ENCODE results near the gene PDE1C.

The PDE1C gene

DNA sequence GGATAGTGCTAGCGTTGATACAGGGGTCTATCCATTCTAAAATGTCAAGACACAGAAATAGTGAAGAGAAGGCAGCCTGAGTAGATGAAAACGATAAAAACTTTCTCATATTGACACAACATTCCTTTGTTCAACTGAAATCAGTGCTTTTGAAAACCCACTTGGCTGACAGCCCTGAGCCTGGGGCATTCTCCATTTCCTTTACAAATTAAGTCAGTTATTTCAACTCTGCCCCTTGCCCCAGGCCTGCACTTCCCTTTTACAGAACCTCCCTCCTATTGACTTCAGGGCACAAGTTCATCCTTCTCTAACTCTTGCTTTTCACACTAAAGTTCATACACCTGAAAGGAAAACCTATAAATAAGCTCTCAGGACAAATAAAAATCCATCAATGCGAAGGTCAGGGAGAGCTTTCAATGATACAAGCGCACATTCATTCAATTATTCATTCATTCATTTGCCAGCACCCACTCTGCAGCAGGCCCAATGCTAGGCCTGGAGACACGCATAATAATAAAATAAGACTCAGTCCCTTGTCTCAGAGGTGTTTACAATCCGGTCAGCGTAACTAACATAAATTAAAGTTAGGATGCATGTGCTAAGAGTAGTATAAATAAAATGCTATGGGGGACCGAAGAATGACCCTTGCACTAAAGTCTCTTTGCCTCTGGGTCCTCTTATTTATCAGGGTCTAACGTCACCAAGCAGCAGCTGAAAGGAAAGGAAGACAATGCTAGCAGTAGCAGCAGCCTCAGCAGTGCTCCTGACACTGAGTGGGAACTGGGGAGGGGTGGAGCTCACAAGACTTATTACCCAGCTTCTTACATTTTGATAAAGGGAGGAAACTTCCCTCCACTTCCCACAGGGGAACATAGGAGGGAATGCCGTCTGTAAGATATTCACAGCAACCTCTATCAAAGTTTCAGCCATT lies 134.8 kb downstream of the PDE1C start:
- DNase-seq: no peak

DNA sequence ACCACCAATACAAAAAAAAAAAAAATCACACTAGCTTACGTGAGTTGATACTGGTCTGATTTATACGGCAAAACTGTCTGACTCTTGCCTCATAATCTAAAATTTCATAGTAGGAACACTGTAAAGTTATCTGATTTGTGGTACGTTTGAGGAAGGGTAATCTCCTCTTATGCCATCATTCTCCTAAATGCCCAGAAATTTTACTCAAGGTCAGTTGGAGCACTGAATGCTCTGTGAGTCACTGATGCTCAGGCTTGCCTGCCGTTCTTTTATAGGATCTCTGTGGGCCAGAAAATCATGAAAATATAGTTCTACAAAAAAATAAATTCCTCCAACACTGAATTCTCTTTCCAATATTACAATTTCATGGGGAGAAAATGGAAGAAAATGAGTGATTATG lies 135.7 kb downstream of the PDE1C start:
- no peak for DNase-seq

- DNase-seq: no peak
Measured at GRCh38 chr7:31933481-31933880, 136.7 kb downstream of the PDE1C start.

- DNase-seq: no peak
Measured at GRCh38 chr7:31926991-31927584, 143.1 kb downstream of the PDE1C start.

GRCh38 chr7:31925753-31926454 lies 144.3 kb downstream of the PDE1C start:
- DNase-seq: no peak

GRCh38 chr7:31924251-31924650 lies 146.0 kb downstream of the PDE1C start:
- no peak for DNase-seq

DNA sequence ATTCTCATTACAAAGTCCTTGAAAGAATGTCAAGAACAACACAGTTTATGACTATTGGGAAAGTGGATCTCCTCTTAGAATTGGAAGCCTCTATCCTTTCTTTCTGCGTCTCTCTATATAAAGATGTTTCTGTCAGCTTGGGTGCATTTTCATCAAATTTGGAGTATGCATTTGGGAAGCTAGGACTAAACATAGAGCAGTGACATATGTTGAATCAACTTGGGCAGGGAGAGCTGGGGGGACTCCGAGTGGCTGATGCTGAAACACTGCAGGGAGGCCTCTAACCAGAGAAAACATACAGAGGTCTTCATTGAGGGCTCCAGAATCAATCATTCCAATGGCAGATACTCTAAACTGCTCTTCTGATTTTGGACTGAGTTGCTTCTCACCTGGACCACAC lies 147.4 kb downstream of the PDE1C start:
- no peak for DNase-seq

DNA sequence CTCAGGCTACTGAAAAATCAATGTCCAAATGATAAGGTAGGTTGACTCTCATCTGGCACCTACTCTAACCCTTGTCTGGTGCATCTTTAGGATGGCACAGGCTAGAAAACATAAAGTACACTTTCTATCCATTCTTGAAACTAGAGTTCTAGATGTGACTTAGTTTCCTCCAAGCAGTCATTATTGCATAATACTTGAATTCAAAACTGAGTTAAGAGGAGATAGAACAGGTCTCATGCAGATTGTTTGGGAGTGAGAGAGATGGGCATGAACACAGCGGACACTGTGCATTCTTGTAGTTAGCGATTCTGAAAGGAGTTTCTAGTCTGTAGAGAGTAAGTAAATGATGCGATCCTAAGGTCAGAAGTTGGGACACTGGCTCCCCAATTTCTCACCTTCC lies 149.2 kb downstream of the PDE1C start:
- DNase-seq: no peak

- no peak for DNase-seq
Measured at GRCh38 chr7:31919678-31920369, 150.4 kb downstream of the PDE1C start.

- no peak for DNase-seq
Measured at GRCh38 chr7:31918706-31919393, 151.4 kb downstream of the PDE1C start.

DNA sequence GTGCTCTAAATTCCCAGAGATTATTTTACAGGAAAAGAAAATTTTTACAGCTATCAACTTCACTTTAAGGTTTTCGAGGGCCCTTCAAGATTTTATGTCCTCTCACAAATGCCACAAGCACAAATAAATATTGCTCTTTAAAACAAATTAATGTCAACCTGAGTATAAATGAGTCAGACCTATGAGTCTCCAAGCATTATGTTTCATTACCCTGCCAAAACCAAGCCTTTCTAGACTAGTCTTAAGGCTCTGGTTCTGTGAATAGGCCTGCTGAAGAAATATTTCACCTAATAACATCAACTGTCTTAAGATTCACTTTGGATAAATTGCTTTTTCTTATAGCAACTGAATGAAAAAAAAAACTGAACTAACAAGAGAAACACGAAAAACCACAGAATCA lies 153.0 kb downstream of the PDE1C start:
- DNase-seq: no peak

GRCh38 chr7:31910191-31910590 lies 160.0 kb downstream of the PDE1C start:
- DNase-seq: no peak

DNA sequence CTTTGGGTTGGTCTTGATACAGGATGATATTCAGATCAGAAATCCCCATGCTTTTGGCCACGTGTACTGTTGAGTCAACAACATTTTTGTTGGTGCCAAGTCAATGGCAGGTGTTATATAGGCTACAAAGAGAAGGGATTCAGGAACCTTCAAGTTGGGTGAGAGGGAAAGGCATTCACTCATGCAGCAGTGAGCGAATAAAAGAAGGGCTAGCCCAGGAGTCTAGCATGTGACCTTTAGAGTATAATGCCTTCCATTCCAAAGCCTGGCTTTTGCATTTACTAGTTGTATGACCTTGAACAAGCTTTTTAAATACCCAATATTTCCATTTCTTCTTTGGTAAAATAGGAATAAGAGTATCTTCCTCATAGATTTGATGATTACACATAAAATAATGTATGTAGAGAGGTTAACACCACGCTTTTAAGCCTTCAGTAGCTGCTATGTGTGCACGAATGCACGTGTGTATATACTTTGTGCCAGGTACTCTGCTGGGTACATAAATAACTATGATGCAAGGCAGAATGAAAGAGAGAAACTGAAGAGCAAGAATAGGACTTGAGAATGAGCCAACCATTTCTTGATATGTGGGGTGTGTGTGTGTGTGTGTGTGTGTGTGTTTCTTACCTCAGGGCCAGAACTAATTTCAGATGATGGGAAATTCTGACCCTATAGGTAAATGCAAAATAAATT lies 163.6 kb downstream of the PDE1C start:
- DNase-seq: no peak

DNA sequence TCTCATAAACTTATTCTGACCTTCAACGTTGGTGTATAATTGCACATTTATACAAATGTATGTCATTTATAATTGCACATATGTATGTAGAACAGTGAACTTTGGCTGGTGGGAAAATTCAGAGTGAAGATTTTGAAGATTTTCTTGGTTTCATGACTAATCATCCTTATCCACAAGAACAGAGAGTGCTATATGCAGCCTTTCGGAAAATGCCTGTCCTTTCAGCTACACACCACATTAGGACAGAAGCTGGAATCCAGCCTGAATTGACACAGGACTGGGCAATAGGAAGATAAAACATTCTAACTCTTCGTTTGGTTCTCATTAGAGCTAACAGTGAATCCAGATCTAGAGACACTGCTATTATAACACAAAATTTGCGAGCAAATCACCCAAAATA lies 166.2 kb downstream of the PDE1C start:
- no peak for DNase-seq

DNA sequence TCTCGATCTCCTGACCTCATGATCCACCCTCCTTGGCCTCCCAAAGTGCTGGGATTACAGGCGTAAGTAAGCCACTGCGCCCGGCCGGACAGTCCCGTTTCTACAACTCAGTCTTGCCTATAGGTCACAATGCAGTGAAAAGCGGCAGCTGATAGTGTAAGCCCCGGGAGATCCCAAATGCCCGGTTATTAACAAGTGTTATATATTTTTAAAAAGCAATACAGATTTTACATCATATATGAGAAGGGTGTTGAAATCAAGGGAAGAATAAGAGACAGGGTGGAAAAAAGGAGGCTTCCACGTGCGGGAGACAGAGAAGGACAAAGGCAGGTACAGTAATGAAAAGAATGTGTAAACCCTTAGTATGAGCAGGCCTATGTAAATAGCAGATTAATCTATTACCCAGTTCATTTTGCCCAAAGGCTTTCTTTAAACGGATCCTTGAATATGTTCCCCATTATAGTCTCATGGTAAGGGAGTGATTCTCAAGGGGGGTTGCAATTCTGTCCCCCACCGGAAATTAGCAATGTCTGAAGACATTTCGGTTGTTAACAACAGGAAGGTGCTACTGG lies 170.8 kb downstream of the PDE1C start:
- DNase-seq: no peak

- no peak for DNase-seq
Measured at GRCh38 chr7:31896925-31897324, 173.3 kb downstream of the PDE1C start.

GRCh38 chr7:31894308-31894707 lies 175.9 kb downstream of the PDE1C start:
- no peak for DNase-seq

GRCh38 chr7:31893365-31893764 lies 176.8 kb downstream of the PDE1C start:
- DNase-seq: no peak

DNA sequence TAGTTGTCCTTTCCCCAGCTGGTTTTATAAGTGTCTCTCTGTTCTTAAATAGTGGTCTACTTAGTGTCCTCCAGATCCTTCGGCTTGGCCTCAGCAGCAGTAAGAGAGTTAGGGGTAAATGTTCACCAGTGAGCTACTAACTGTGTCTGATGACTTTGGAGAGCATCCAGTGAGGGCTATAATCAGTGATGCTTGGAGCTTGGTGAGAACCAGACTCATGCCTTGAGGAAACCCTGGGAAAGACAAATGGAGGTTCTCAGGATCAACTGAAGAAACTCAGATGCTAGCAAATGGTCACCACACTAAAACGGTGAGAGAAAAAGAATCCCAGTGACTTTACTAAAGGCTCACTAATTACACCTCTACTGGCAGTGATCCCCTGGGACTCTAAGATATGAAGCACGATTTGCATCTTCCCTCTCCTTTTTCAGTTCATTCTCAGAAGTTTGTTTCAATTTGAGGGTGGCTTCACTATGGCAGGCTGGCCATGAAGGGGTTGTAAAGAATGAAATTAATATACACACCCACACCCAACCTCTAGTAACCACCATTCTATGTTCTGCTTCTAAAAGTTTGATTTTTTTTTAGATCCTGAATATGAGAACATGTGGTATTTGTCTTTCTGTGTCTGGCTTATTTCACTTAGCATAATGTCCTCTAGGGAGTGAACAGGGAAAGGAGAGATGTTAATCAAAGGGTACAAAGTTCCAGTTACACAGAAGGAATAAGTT lies 177.9 kb downstream of the PDE1C start:
- no peak for DNase-seq

- no peak for DNase-seq
Measured at GRCh38 chr7:31890766-31891165, 179.4 kb downstream of the PDE1C start.

DNA sequence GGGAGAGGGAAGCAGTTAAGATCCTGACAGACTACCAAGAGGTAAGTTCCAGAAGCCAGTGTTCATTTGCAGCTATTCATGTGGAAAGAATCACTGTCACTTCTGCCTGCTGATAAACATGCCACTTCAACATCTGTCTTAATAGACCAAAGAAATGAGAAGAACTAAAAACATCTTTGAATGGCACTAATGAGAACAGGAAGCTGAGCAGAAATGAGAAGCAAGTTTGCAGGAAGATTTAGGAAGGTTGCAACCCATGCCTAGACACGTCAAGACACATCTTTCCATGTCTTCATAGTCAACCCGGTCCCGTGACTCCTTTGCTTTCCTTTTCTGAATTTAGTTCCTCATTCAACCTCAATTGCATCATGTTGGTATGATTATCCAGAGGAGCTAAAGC lies 180.0 kb downstream of the PDE1C start:
- no peak for DNase-seq

Data from amniotic stem cell (primary cell).